GM12801 (cell line): ENCODE results near the gene HOMER1.

Experiments used
- TF ChIP-seq, protein P1 (sequence below): IDR thresholded peaks from one replicate; pipeline ENCODE4 v1.5.1; 2011; ENCODE audit warnings: control low read depth; ENCODE audit not compliant: insufficient read length; ENCODE audit errors: extremely low read depth

HOMER1 gene

DNA sequence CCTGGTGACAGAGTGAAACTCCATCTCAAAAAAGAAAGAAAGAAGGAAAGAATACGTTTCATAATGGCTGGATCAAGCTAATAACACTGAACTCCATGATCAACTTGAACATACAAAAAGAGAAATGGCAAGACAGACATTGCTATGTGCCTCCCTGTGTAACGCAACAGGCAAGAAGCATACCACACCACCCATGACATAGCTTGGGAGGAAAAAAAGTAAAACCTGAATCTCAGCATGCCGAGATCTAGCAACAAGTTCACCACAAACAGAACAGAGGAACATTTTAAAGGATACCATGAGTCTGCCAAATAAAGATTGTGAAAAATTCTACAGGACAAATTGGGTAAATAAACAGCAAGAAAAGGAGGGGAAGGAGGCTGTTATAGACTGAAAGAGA, 26.7 kb downstream of the HOMER1 start:
- TF ChIP-seq, protein P1, sequence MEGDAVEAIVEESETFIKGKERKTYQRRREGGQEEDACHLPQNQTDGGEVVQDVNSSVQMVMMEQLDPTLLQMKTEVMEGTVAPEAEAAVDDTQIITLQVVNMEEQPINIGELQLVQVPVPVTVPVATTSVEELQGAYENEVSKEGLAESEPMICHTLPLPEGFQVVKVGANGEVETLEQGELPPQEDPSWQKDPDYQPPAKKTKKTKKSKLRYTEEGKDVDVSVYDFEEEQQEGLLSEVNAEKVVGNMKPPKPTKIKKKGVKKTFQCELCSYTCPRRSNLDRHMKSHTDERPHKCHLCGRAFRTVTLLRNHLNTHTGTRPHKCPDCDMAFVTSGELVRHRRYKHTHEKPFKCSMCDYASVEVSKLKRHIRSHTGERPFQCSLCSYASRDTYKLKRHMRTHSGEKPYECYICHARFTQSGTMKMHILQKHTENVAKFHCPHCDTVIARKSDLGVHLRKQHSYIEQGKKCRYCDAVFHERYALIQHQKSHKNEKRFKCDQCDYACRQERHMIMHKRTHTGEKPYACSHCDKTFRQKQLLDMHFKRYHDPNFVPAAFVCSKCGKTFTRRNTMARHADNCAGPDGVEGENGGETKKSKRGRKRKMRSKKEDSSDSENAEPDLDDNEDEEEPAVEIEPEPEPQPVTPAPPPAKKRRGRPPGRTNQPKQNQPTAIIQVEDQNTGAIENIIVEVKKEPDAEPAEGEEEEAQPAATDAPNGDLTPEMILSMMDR, result no peak

DNA sequence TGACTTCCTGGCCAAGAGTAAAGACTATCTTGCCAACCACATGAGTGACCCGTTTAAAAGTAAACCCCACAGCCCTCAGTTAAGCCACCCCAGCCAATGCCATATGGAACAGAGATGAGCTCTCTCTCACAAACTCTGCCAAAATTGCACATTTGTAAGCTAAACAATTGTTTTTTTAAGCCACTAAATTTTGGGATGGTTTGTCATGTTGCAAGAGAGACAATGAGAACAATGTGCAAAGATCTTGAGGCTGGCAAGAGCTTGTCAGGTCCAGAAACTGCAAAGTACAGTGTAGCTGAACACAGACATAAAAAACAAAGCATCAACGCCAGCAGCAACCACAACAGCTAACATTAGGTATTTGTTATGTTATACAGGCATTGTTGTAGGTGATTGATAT, 27.8 kb downstream of the HOMER1 start:
- TF ChIP-seq, protein P1, result no peak

DNA sequence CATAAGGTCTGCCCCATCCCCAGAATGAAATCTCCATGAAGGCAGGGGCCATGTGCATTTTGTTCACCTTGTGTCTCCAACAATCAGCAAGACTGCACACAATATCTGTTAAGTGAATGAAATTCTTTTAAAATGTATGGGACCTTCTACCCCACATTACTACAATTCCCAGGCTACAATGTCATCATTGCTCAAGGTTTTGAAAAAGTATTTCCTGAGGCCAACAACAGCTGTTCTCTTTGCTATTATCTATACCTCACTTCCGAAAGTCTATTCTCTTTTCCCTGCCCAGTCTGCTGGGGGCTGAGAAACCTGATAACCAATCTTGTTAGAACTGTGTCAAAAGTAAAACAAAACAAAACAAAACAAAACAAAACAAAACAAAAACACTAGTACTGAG, 29.2 kb downstream of the HOMER1 start:
- TF ChIP-seq, protein P1, result no peak

DNA sequence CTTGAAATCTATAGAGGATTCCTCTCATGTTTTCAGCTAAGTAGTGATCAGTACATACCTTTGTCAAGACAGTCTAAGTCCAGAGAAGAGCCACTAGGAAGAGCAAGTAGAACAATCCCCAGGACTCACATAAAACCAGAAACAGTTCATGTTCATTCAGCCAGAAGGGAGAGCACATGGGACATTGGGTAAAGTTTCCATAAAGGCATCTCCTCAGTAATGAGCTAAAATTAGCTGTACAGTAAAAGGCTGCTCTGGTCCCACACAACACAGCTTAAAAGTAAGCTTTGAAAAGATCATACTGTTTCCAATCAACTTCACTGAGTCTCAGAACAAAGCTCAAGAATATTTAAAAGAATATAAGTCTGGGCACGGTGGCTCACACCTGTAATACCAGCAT, 32.4 kb downstream of the HOMER1 start:
- TF ChIP-seq, protein P1, result no peak

DNA sequence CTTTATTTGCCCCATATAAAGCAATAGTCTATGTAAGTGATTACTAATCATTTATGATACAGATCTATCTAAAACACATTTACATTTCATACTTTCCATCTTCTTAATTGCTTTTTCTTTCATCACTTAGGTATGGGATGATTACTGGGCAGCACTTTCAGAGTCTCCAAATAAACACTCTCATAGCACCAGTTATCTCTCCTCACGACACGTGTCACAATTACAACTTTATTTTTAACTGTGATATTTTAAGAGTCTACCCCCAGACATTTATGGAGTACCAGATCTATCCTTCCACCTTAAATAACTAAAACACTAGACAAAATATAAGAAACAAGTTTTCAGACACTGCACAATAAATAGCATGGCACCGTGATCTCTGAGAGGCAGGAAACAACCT, 32.9 kb downstream of the HOMER1 start:
- TF ChIP-seq, protein P1, result no peak

DNA sequence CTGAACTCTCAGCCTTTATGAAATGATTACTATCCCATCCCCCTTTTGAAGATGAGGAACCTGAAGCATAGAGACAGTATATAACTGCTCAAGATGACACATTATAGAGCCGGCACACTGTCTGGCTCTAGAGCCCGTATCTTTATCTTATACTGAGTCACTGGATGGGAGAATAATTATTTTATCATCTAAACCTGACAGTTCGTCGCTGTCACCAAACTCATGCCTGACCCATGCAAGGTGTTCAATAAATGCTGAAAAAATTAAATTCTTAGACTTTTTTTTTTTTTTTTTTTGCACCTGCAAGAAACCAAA, 38.8 kb downstream of the HOMER1 start:
- TF ChIP-seq, protein P1, result no peak

DNA sequence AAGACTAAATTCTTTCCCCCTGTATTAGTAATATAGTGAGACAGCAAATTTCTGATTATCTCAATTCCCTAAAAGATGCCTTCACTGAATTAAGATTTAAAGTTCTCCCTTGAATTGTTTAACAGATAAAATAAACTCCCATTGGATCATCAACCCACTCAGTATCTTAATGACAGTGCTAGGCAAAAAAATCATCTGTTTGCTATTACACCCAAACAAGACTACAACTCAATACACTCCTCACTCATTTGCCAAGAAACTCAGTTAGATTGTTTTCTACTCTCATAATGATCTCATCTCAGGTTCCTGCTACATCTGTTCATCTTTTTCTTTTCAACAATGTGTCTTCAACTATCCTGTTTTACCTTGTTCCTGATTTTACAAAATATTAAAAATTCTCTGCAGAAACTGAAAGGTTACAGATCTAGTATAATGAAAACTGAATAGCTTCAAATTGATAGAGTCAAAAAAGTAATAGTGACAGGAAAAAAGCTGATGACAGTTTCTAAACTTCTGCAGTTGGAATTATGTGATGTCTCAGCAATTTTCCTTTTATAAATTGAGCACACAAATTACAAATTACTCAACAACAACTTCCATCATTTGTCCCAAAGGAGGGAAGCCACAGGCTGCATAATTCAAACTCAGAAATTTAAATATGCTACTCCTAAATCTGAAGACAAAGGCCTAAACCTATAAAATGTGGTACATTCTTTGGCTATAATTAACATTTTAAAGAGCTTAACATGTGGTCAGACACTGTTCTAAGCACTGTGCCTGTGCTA, 39.4 kb downstream of the HOMER1 start:
- TF ChIP-seq, protein P1, result no peak

DNA sequence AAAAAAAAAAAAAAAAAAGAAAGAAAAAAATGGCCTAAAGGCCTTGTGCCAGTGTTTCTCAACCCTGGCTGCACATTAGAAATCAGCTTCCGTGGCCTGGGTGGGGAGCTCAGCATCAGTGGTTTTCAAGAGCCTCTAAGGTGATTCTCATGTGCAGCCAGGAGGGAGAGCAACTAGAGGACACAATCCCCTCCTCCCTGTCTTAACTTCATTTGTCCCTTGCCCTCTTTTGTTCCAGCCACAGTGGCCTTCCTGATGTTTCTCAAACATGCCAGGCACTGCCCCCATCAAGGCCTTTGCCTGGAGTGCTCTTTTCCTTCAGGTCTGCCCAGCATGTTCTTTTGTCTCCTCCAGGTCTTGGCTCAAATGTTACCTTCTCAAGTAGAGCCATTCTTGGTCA, 42.4 kb downstream of the HOMER1 start:
- TF ChIP-seq, protein P1, result no peak
